ENCODE data around the gene FES. TPM values are rescaled to one million over a fixed set of nuclear protein-coding genes. Genes with fewer than 3 reads are reported as not detected.

Gene FES
- total RNA-seq, 6 experiments from 2014 or later = 0.41 to 1.4 (median 1.1) TPM

DNA sequence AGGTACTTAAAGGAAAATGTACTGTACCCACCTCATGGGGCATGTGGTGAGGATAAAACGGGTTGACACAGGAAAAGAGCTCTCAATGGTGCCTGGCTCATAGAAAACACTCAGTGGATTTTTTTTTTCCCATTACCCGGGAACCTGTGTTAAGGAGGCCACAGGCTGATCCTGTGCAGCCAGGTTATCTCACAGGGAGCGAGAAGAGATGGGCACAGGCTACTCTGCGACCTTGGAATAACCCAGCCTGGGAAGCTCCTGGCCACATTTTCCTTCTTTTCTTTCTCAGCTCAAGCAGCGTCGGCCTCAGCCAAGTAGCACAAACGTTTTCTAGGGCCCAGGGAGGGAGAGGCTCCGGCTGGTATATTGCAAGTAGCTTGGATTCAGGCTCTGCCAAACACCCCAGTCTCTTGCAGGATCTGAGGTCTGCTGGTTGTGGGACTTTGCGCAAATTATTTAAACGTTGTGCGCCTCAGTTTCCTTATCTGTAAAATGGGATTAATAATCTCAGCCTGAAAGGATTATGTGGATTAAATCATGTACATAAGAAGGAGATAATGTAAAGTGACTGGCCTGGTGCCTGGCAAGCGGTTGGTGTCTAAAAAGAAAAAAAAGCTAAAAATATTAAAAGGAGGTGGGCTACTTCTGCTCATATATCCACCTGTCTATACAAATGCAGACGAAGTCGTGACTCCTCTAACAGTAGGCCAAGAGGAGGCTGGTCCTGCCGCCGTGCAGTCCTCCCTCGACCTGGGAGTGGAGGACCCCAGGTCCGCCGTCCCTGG lies 13.8 kb upstream of the FES start:
- no peak for DNase-seq

DNA sequence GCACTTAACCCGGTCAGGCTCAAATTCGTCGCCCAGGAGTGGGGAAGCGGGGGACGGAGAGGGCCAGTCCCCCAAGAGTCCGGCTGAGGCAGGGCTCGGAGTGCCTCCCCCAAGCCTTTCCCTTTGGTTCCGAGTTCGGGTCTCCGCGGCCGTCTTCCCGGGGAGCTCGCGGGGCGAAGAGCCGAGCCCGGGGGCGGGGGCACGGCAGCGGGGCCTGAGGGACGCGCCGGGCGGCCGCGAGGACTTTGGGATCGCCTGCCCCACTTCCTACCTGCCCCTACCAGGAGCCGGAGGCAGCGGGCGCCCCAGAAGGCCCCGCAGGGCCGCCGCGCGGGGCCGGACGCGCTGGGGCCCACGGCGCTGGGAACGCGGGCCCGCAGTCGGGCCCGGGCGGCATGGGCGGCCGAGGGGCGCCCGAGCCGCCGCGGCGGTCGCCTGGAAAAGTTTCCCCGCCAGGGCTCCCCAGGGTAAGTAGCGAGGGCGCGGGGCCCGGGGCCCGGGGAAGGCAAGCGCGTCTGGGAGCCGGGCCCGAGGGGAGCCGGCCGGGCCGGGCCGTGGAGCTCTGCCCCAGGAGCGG lies 13.1 kb upstream of the FES start:
- peak overlapping the region; percentile 90 for H3K4me3 Mint-ChIP-seq
- no peaks in the 10 kb centered on the region for H3K36me3 Mint-ChIP-seq (ENCODE audit: low read depth)
- peaks cover 48% of the 10 kb centered on the region for H3K4me1 Mint-ChIP-seq (ENCODE audit: low read depth)
- TF ChIP-seq, protein P1, sequence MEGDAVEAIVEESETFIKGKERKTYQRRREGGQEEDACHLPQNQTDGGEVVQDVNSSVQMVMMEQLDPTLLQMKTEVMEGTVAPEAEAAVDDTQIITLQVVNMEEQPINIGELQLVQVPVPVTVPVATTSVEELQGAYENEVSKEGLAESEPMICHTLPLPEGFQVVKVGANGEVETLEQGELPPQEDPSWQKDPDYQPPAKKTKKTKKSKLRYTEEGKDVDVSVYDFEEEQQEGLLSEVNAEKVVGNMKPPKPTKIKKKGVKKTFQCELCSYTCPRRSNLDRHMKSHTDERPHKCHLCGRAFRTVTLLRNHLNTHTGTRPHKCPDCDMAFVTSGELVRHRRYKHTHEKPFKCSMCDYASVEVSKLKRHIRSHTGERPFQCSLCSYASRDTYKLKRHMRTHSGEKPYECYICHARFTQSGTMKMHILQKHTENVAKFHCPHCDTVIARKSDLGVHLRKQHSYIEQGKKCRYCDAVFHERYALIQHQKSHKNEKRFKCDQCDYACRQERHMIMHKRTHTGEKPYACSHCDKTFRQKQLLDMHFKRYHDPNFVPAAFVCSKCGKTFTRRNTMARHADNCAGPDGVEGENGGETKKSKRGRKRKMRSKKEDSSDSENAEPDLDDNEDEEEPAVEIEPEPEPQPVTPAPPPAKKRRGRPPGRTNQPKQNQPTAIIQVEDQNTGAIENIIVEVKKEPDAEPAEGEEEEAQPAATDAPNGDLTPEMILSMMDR (IDR thresholded peaks at IDR 0.05) = no peak
- DNase-seq = no peak
- no peaks in the 10 kb centered on the region for H3K9me3 Mint-ChIP-seq
- peaks cover 3% of the 10 kb centered on the region for H3K27me3 Mint-ChIP-seq (ENCODE audit: insufficient read depth)
- H3K27ac Mint-ChIP-seq = peak overlapping the region; percentile 88

More for the DNA sequence above, 13.8 kb upstream of the FES start:
- Mint-ChIP-seq H3K4me1 (ENCODE audit: low read depth) (peaks cover 48% of the 10 kb centered on the region), H3K27ac (peak overlapping the region; percentile 88), H3K9me3 (no peaks in the 10 kb centered on the region), H3K4me3 (peak overlapping the region; percentile 90), H3K36me3 (ENCODE audit: low read depth) (no peaks in the 10 kb centered on the region), H3K27me3 (ENCODE audit: insufficient read depth) (peaks cover 8% of the 10 kb centered on the region)
- TF ChIP-seq, protein P1 (IDR thresholded peaks at IDR 0.05) = no peak

DNA sequence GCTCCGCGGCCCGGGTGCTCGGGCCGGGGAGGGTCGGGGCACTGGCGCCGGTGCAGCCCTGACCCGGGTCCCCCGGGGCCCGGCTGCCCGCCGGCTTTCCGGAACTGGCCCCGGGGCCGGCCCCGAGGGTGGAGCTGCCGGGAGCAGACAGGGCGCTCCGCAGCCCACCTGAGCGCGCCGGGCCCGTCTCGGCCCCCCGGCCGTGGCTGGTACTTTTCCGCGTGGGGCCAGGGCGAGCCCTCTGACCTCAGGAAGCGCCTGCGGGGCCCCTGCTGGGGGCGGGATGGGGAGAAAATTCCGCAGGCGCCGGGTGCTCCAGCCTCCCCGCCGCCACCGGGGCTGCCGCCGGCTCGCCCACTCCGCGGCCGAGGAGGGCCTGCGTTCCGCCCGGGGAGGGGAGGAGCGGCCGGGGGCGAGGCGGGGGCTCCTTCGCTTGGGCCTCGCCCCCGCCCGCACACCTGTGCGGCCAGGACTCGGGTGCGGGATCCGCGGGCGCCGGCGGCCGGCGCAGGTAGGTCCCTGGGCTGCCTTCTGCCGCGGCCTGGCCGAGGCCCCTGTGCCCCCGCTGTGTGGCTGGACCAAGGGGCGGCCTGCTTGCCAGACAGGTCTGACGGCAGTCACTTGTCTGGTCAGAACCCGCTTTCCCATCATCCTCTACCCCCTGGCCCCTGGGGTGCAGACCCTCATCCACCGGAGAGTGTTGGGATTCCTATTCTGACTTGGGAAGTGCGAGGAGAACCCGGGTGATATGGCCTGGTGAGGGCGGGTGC lies 12.4 kb upstream of the FES start:
- Mint-ChIP-seq H3K27ac (peak overlapping the region; percentile 93), H3K9me3 (no peaks in the 10 kb centered on the region), H3K36me3 (ENCODE audit: low read depth) (no peaks in the 10 kb centered on the region), H3K4me1 (ENCODE audit: low read depth) (peaks cover 48% of the 10 kb centered on the region), H3K27me3 (ENCODE audit: insufficient read depth) (peaks cover 3% of the 10 kb centered on the region), H3K4me3 (peak overlapping the region; percentile 87)
- no peak for DNase-seq
- TF ChIP-seq, protein P1 (IDR thresholded peaks at IDR 0.05) = no peak

DNA sequence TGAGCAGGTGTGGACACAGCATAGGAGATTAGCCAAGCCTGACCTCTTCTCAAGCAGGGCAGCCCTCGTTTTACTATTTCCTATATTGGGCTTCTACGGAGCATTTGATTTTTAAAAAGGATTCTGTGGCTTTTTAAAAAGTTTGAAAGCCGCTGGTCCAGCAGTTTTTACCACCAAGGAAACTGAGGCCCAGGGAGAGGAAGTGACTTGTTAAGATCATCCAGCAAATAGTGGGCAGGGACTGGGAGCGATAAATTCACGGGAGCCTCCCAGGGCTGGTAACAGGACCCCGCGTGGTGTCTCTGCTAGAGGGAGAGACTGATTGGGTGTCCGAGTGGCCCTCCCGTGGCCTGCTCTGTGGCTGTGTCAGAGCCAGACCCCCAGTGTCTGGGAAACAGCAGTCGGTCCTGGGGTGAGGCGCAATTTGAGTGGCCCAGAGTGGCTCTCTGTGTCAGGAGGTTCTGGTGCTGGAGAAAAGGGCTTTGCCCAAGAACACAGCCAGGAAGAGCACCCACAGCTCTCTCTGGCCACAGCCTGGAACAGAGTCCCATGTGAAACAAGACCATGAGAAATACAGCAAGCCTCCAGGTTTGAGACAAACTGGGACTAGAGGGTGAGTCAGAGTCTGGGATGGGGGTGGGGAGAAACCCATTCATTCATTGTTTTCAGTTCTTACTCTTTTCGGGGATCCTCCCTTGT lies 11.7 kb upstream of the FES start:
- DNase-seq = peak; percentile 75
- H3K27ac Mint-ChIP-seq = peak overlapping the region; percentile 93
- H3K4me1 Mint-ChIP-seq (ENCODE audit: low read depth) = peaks cover 47% of the 10 kb centered on the region
- TF ChIP-seq, protein P1 (IDR thresholded peaks at IDR 0.05) = no peak
- H3K9me3 Mint-ChIP-seq = no peaks in the 10 kb centered on the region
- no peaks in the 10 kb centered on the region for H3K36me3 Mint-ChIP-seq (ENCODE audit: low read depth)
- H3K4me3 Mint-ChIP-seq = peak overlapping the region; percentile 87
- H3K27me3 Mint-ChIP-seq (ENCODE audit: insufficient read depth) = peaks cover 3% of the 10 kb centered on the region

DNA sequence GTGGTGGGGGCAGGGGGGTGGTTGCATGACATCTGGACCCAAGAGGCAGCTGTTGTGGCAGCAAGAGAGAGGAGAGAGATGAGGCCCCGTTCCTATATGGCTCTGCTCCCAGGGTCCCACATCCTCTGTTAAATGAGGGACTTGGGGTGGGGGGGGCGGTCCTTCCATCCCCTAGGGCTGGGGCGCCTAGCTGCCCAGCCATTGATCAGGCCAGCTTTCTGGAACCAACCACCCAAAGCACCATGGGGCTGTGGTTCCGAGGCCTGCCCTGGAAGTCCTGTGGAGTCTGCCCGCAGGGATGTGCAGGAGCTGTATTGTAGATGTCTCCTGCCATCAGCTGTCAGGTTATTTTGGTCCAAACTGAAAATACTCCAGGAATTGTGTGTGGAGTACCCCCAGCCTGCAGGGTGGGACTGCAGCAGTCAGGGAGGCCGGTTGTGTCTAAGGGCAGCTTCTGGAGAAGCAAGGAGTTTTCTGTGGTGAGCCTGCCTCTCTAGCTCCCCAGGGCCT lies 10.8 kb upstream of the FES start:
- DNase-seq = no peak
- TF ChIP-seq, protein P1 (IDR thresholded peaks at IDR 0.05) = no peak
- Mint-ChIP-seq H3K4me1 (ENCODE audit: low read depth) (peaks cover 38% of the 10 kb centered on the region), H3K27me3 (ENCODE audit: insufficient read depth) (peaks cover 1% of the 10 kb centered on the region), H3K36me3 (ENCODE audit: low read depth) (no peaks in the 10 kb centered on the region), H3K9me3 (no peaks in the 10 kb centered on the region), H3K27ac (peak overlapping the region; percentile 93), H3K4me3 (peak overlapping the region; percentile 87)

Measured in HFFc6 (cell line).